ENCODE measurements around the gene UPK3A.
"Not testable (repeated sequence)": the region's sequence is repeated elsewhere in the genome, so short reads cannot be mapped to it uniquely, and the experiment has no call there.

Gene UPK3A

DNA sequence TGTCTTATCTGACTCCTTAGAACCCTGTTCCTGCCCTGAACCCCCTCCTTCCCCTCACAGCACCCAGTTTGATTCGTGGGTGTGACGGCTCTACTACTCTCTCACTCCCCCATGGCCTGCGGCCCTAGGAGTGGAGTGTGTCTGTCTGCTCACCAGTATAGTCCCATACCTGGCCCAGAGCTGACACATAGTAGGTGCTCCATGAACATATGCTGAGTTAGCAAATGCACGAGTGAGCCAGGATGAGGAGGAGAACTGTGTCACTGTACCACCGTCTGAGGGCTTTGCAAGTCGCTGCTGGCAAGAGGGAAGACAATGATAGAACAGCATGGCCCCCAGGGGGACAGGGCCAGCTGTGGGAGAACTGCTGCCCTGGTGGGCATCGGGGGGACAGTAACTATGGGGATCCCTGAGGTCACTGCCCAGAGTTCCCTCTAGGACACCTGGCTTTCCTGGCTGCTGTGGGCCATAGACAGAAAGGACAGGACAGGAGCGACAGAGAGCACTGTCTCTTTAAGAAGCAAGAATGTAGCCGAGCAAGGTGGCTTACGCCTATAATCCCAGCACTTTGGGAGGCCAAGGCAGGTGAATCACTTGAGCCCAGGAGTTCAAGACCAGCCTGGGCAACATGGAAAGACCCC, 24.9 kb upstream of the UPK3A start:
- no peak for DNase-seq

DNA sequence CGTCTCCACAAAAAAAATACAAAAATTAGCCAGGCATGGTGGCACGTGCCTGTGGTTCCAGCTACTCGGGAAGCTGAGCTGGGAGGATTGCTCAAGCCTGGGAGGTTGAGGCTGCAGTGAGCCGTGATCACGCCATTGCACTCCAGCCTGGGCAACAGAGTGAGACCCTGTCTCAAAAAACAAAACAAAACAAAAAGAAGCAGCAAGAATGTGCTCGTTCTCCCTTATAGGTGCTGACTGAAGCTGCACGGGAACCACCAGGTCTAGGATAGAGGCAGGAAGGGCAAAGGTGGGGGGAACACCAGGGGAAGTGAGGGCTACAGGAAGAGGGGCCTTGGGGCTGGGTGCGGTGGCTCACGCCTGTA, 24.4 kb upstream of the UPK3A start:
- not testable (repeated sequence) for DNase-seq

- no peak for DNase-seq
These were observed 23.2 kb upstream of the UPK3A start for GRCh38 chr22:45261407-45262088.

DNA sequence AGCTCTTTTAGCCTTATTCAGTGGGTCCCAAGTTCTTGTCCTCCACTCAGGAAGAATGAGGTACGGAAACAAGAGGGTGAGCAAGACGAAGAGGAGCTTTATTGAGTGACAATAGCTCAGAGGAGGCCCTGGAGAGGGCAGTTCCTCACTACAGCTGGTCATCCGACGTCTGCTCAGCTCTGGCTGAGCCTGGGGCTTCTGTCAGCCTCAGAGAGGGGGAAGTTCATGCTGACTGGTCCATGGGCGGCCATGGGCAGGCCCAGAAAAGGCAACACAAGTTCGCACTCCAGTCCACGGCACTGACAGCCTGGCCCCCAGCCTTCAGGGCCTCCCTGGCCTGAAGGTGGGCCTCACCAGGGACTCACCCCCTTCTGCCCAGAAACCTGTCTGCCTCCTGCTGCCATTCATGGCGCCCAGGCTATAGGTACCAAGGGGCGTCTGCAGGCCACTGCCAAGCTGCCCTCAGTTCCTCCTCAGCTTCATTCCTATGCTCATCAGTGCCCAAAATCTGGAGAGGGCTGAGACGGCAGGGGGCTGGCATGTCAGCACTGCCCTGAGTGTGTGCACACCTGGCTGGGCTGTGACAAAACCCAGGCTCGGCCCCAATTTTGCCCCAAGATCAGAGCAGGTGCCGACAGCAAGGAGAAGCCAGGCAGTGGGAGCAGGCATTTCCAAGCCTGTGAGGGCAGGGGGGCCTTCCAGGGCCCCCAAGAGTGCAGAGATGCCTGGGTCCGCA, 22.4 kb upstream of the UPK3A start:
- no peak for DNase-seq

- no peak for DNase-seq
These were observed 21.8 kb upstream of the UPK3A start for GRCh38 chr22:45262931-45263462.

DNA sequence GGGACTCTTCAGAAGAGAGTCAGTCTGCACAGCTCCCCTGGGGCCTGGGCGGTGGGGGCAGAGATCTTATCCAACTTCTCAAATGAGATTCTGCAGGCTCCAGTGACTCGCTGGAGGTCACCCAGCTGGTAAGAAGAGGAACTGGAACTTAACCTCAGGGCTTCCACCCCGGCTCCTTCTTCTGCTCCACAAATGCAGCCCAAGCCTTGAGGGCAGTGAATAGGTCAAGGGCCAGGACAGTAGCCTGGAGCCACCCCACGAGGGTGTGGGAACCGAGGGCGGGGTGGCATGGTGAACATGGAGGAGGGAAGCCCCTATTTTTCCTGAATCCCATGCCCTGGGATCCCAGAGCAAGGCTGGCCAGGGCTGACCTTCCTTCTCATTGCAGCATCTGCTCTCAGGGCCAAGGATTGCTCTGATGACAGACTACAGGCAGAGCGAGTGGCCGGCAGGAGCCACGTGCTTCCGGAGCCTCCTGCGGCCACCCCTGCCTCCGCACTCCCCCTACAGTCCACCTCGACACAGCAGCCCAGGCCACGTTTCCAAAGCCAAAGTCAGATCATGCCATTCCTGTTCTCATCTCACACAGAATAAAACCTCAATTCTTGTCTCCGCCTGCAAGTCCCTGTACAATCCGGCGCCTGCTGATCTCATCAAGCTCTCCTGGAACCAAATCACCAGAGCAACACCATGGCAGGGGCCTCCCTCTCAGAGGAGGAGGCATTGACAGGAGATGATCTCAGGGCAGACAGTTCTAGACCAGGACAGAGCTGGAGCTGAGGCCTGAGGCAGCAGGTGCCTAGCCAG, 21.1 kb upstream of the UPK3A start:
- DNase-seq, result no peak

- DNase-seq, result no peak
These were observed 19.2 kb upstream of the UPK3A start for GRCh38 chr22:45265535-45265934.

- DNase-seq, result peak; percentile 28 to 36
These were observed 16.4 kb upstream of the UPK3A start for GRCh38 chr22:45268167-45268957.

DNA sequence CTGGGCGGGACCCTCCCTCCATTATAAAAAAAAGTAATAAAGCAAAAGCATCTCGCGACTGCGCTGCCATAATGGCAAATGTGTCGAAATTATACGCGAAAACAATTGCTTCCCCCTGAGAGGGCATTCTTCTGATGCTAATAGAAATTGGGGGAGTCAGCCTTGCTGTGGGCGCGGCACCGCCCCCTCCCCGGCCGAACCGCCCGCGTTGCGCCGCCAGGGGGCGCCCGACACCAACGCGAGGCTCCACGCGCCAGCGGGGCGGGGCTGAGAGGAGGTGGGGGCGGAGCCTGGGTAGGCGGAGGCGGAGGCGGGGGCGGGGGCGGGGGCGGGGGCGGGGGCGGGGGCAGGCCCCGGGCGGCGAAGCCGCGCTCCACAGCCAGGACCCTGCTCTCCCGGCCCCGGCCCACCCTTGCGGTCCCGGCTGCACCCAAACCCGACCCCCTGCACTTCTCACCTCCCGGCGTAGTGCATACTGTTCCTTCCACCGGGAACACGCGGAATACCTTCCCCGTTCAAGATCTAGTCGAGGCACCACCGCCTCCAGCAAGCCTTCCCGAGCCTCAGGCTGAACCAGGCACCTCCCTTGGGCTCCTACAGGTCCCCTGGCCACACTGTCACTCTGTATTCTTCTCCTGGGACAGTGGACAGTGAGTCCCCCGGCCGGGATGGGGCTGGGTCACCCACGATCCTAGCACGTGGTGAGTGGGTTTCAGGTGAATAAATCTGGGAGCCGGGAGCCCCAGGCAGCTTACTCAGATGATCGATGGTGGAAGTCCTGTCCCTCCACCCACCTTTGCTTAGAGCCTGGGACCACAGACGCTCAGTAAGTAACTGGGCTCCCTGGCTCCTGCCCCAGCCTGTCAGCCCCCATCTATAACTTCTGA, 15.5 kb upstream of the UPK3A start:
- DNase-seq, result peak; percentile 86 to 87

DNA sequence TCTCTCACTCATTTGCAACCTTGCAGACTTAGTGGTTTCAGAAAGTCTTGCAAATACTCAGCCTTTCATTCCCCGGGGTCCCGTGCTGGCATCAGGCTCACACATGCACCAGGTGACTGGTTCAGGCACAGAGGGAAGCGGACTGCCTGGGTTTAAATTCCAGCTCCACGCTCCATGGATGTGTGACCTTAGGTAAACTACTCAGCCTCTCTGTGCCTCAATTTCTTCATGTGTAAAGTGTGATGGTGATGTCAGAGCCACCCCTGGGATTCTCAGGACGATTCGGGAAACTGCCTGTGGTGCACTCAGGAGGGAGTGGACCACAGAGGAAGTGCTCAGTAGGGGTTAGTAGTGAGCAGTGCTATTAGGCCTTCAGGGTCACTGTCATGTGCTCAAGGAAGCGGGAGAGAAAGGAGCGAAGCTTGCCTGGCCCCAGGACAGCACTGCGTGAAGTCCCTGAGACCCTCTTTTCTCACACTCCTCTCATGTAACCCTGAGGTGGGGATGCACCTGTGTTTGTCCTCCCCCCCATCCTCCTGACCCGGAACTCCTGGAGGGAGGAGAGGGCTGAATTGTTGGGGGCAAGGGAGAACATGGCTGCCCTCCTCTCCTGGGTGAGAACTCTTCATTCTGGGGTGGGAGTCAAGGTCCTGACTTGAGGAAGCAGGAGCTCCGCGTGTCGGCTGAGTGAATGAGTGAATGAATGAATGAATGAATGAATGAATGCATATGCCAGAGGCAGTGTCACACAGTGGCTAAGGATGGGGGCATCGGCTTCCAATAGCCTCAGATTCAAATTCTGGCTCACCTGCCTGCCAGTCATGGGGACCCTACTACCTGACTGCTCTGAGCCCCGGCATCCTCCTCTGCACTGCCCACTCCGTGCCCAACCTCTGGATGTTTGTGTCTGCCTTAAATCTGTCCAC, 14.4 kb upstream of the UPK3A start:
- DNase-seq, result no peak

DNA sequence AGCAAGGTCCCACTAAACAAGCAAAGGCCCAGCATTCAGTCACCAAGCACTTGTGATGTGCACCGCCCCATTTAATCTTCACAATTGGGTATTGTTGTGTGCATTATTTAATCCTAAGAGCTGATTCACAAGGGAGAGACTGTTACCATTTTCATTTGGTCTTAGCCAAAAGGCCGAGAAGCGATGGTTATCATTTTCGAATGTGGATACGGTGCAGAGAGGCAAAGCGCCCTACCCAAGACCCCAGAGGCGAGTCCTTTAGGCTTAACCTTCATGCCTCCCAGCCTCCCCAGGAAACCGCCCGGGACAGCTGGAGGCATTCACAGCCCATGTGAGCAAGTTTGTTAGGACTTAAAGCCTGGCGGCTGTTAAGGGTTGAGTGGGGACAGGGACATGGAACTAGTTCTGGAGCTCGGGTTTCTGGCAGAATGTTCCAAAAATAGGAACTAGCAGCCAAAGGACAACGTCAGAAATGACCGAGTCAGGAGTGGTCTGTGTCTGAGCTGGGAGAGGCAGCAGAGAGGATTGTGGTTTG, 13.0 kb upstream of the UPK3A start:
- DNase-seq, result no peak

DNA sequence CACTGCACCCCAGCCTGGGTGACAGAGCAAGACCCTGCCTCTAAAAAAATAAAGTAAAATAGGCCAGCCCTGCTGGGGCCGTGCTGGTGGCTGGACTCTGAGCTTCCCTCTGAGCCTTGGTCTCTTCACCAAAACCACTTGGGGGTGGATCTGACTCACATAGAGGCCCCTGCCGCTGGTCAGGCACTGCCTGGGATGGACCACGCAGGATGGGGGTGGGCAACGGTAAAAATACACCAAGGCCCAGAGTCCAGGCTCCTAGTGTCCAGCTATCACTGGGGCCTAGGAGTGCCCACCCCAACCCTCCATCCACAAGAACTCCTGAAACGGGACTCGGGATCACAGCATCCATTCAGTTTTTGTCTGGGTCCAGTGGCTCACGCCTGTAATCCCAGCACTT, 12.3 kb upstream of the UPK3A start:
- no peak for DNase-seq

GRCh38 chr22:45273452-45274075, 11.2 kb upstream of the UPK3A start:
- no peak for DNase-seq

DNA sequence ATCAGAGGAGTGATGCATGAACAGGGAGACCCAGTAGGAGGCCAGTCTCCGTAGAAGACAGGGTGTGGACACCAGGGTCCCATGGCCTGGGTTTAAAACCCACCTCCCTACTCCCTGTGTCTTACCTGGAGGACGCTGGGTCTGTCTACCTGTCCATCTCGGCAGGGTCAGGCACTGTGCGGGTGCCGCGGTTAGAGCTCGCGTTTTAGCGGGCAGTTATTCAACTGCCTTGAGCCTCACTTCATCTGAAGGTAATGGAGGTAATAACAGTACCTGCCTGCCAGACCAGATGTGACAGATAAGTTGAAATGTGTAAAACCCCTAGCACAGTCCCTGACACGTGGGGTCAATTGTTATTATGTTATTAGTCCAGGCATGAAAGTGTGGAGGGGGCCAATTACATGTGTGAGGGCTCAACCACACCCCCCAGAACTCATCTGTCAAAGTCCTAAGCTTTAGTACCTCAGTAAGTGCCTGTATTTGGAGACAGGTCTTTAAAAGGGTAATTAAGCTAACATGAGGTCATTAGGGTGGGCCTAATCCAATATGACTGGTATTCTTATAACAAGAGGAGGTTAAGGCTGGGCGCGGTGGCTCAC, 8.1 kb upstream of the UPK3A start:
- DNase-seq, result no peak

DNA sequence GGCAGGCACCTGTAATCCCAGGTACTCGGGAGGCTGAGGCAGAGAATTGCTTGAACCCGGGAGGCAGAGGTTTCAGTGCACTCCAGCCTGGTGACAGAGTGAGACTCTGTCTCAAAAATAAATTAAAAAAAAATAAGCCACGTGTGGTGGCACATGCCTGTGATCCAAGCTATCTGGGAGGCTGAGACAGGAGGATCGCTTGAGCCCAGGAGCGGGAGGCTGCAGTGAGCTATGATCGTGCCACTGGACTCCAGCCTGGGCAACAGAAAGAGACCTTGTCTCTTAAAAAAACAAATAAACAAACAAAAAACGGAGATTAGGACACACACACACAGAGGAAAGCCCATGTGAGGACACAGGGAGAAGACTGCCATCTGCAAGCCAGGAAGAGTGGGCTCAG, 7.0 kb upstream of the UPK3A start:
- not testable (repeated sequence) for DNase-seq

DNA sequence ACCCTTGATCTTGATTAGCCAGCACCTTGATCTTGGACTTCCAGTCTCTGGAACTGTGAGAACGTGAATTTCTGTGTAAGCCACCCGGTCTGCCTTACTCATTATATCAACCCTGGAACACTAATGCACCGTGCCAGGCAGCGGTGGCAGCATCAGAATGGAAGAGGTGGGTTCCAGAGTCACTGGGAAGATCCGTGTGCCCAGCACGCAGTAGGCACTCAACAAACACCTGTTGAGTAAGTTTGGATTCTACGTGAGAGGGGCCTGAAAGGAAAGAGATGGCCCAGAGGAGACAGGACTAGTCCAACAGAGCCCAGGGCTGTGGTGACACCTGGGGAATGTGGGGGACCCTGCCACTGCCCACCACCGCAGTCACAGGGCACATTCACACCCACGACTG, 6.6 kb upstream of the UPK3A start:
- DNase-seq, result no peak

DNA sequence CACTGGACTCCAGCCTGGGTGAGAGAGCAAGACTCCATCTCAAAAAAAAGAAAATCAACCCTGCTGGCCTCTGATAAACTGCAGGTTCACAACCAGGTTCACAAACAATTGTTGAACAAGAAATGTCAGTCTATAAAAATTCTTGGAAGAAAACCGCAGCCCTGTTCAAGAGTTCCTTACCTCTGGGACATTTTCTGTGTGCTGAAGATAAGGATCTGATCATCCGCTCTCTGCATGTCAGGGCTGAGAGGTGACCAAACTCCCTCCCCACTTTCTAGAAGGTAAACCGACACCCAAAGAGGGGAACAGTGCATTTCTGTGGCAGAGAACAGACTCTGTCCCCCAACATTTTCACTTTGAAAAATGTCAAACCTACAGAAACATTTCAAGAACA, 4.2 kb upstream of the UPK3A start:
- no peak for DNase-seq

DNA sequence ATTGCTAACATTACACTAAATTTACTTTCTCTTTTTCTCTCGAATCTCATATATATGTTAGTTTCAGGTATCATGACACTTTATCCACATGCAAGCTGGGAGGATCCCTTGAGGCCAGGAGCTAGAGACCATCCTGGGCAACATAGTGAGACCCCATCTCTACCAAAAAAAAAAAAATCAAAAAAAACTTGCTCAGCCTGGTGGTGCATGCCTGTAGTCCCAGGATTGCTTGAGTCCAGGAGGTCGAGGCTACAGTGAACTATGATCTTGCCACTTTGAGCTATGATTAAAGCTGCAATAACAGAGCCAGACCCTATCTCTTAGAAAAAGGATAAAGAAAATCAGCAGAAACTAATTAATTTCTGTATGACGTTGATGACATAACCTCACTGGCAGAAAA, 3.7 kb upstream of the UPK3A start:
- no peak for DNase-seq
